ENCODE measurements around the gene TNFRSF8. TPM values are rescaled to one million over a fixed set of nuclear protein-coding genes. Genes with fewer than 3 reads are reported as not detected.

The TNFRSF8 gene
- total and polyA plus RNA-seq, 7 experiments from 2014 or later: 0.56 to 29.3 (median 4.0) TPM; not detected in 4

DNA sequence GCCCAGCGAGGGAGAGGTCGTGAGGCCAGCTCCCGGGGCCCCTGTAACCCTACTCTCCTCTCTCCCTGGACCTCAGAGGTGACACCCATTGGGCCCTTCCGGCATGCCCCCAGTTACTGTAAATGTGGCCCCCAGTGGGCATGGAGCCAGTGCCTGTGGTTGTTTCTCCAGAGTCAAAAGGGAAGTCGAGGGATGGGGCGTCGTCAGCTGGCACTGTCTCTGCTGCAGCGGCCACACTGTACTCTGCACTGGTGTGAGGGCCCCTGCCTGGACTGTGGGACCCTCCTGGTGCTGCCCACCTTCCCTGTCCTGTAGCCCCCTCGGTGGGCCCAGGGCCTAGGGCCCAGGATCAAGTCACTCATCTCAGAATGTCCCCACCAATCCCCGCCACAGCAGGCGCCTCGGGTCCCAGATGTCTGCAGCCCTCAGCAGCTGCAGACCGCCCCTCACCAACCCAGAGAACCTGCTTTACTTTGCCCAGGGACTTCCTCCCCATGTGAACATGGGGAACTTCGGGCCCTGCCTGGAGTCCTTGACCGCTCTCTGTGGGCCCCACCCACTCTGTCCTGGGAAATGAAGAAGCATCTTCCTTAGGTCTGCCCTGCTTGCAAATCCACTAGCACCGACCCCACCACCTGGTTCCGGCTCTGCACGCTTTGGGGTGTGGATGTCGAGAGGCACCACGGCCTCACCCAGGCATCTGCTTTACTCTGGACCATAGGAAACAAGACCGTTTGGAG lies 80.0 kb downstream of the TNFRSF8 start:
- H3K4me1 ChIP-seq (ENCODE audit: control insufficient read depth in 2 of 2, insufficient read depth in 2 of 2, low read length in 2 of 2): peaks cover 24 to 37% of the 10 kb centered on the region in 2 donors
- H3K27ac ChIP-seq (ENCODE audit: low read depth, low read length): no peak overlapping the region
- no peaks in the 10 kb centered on the region for H3K9me3 ChIP-seq (ENCODE audit: control insufficient read depth in 2 of 3, low read length in 3 of 3)
- peaks cover 0 to 1% (median 0%) of the 10 kb centered on the region in 11 donors for H3K9me3 Mint-ChIP-seq
- H3K27me3 Mint-ChIP-seq: no peaks in the 10 kb centered on the region
- H3K4me1 Mint-ChIP-seq: peaks cover 37 to 54% (median 46%) of the 10 kb centered on the region in 7 donors
- peak overlapping the region; percentile 76 to 94 (median 92) for H3K27ac Mint-ChIP-seq
- DNase-seq (no peak), ATAC-seq (peak; percentile 66)
- intact Hi-C loops (cut with micrococcal nuclease): no loop called here
- ChIA-PET CTCF (interaction anchor here (0.9 to 1.7 kb wide), 3 partner anchors 18 to 32 kb away, joined by 3 to 5 read pairs (median 4); no protein-coding TSS in a partner anchor), POLR2A (interaction anchor here (0.7 to 6.7 kb wide), 6 partner anchors 8 to 53 kb away, joined by 3 to 57 read pairs (median 4); no protein-coding TSS in a partner anchor)
- peaks cover 0 to 9% (median 0%) of the 10 kb centered on the region in 5 donors for H3K36me3 Mint-ChIP-seq
- H3K4me3 Mint-ChIP-seq: peak overlapping the region in 8 of 10 donors; percentile 1 to 69 (median 52)
- no peaks in the 10 kb centered on the region for H3K36me3 ChIP-seq (ENCODE audit: control insufficient read depth in 2 of 3, insufficient read depth in 3 of 3, low read length in 3 of 3)
- H3K27me3 ChIP-seq (ENCODE audit: control insufficient read depth in 2 of 2, insufficient read depth in 2 of 2, low read length in 2 of 2): no peaks in the 10 kb centered on the region
- no peak overlapping the region for H3K4me3 ChIP-seq (ENCODE audit: low read length)

DNA sequence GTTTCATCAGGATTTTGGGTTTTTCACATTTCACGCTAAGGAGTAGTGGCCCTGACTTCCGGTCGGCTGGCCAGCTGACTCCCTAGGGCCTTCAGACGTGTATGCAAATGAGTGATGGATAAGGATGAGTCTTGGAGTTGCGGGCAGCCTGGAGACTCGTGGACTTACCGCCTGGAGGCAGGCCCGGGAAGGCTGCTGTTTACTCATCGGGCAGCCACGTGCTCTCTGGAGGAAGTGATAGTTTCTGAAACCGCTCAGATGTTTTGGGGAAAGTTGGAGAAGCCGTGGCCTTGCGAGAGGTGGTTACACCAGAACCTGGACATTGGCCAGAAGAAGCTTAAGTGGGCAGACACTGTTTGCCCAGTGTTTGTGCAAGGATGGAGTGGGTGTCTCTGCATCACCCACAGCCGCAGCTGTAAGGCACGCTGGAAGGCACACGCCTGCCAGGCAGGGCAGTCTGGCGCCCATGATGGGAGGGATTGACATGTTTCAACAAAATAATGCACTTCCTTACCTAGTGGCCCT lies 80.6 kb downstream of the TNFRSF8 start:
- H3K4me1 Mint-ChIP-seq: peaks cover 41 to 60% (median 53%) of the 10 kb centered on the region in 7 donors
- H3K27ac ChIP-seq (ENCODE audit: low read depth, low read length): no peak overlapping the region
- peaks cover 0 to 9% (median 0%) of the 10 kb centered on the region in 5 donors for H3K36me3 Mint-ChIP-seq
- DNase-seq (peak in 1 of 9 donors; percentile 25), ATAC-seq (peak; percentile 78)
- CTCF ChIA-PET: interaction anchor here (0.9 kb wide), 2 partner anchors 18 to 32 kb away, joined by 3 to 4 read pairs; no protein-coding TSS in a partner anchor
- peaks cover 0 to 1% (median 0%) of the 10 kb centered on the region in 11 donors for H3K9me3 Mint-ChIP-seq
- intact Hi-C loops (cut with micrococcal nuclease): no loop called here
- no peaks in the 10 kb centered on the region for H3K27me3 Mint-ChIP-seq
- H3K27me3 ChIP-seq (ENCODE audit: control insufficient read depth in 2 of 2, insufficient read depth in 2 of 2, low read length in 2 of 2): no peaks in the 10 kb centered on the region
- peak overlapping the region; percentile 1 to 69 (median 45) for H3K4me3 Mint-ChIP-seq
- POLR2A ChIA-PET: interaction anchor here (0.8 to 1.5 kb wide), 4 partner anchors 12 to 53 kb away, joined by 3 to 4 read pairs (median 3); no protein-coding TSS in a partner anchor
- H3K9me3 ChIP-seq (ENCODE audit: control insufficient read depth in 2 of 3, low read length in 3 of 3): no peaks in the 10 kb centered on the region
- no peak overlapping the region for H3K4me3 ChIP-seq (ENCODE audit: low read length)
- no peaks in the 10 kb centered on the region for H3K36me3 ChIP-seq (ENCODE audit: control insufficient read depth in 2 of 3, insufficient read depth in 3 of 3, low read length in 3 of 3)
- H3K4me1 ChIP-seq (ENCODE audit: control insufficient read depth in 2 of 2, insufficient read depth in 2 of 2, low read length in 2 of 2): peaks cover 30 to 44% of the 10 kb centered on the region in 2 donors
- peak overlapping the region; percentile 77 to 94 (median 92) for H3K27ac Mint-ChIP-seq

DNA sequence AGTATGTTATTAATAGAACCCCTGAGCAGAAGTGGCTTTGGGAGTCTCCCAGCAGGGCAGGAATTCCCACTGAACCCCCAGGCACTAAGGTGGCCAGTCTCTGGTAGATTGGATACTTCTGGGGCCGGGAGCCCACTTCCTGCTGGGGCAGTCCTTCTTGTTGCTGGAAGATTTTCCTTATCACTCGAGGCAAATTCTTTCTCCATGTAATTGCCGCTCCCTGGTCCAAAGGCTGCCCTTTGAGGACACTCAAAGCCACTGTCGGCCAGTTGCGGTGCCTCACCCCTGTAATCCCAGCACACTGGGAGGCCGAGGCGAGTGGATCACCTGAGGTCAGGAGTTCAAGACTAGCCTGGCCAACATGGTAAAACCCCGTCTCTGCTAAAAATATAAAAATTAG lies 81.1 kb downstream of the TNFRSF8 start:
- Mint-ChIP-seq H3K36me3 (peaks cover 0 to 15% (median 0%) of the 10 kb centered on the region in 5 donors), H3K4me3 (peak overlapping the region in 4 of 10 donors; percentile 56 to 69 (median 60)), H3K27ac (peak overlapping the region; percentile 77 to 94 (median 92)), H3K9me3 (peaks cover 0 to 2% (median 0%) of the 10 kb centered on the region in 11 donors), H3K4me1 (peaks cover 47 to 63% (median 58%) of the 10 kb centered on the region in 7 donors), H3K27me3 (no peaks in the 10 kb centered on the region)
- H3K27me3 ChIP-seq (ENCODE audit: control insufficient read depth in 2 of 2, insufficient read depth in 2 of 2, low read length in 2 of 2): no peaks in the 10 kb centered on the region
- no peak overlapping the region for H3K27ac ChIP-seq (ENCODE audit: low read depth, low read length)
- ChIA-PET CTCF (interaction anchor here (0.9 to 1.3 kb wide), 3 partner anchors 13 to 31 kb away, joined by 3 to 4 read pairs (median 3); no protein-coding TSS in a partner anchor), POLR2A (interaction anchor here (0.8 to 1.5 kb wide), 3 partner anchors 13 to 52 kb away, joined by 3 to 4 read pairs (median 3); no protein-coding TSS in a partner anchor)
- peaks cover 36 to 49% of the 10 kb centered on the region in 2 donors for H3K4me1 ChIP-seq (ENCODE audit: control insufficient read depth in 2 of 2, insufficient read depth in 2 of 2, low read length in 2 of 2)
- no peaks in the 10 kb centered on the region for H3K9me3 ChIP-seq (ENCODE audit: control insufficient read depth in 2 of 3, low read length in 3 of 3)
- intact Hi-C loops (cut with micrococcal nuclease): no loop called here
- ATAC-seq (no peak), DNase-seq (no peak)
- no peaks in the 10 kb centered on the region for H3K36me3 ChIP-seq (ENCODE audit: control insufficient read depth in 2 of 3, insufficient read depth in 3 of 3, low read length in 3 of 3)
- H3K4me3 ChIP-seq (ENCODE audit: low read length): no peak overlapping the region

DNA sequence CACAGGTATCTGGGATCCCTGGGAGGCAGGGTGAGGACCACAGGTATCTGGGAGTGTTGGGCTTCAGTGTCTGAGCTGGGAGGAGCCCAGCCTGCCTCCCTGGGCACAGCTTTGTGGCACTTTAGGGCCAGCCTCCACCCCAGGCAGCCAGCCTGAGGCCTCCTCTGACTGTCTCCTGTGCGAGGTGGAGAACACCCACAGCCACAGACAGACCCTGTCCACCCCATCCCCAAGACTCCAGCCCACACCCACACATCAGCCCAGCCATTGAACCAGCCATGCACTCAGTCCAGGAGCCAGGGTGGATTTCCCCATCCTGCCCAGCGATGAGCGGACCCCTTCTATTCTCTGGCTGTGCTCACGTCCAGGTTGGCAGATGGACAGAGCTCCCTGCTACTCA lies 81.9 kb downstream of the TNFRSF8 start:
- Mint-ChIP-seq H3K9me3 (peaks cover 0 to 8% (median 1%) of the 10 kb centered on the region in 11 donors), H3K36me3 (peaks cover 0 to 20% (median 0%) of the 10 kb centered on the region in 5 donors), H3K27ac (peak overlapping the region in 7 of 9 donors; percentile 36 to 94 (median 65)), H3K27me3 (no peaks in the 10 kb centered on the region), H3K4me3 (no peak overlapping the region), H3K4me1 (peaks cover 49 to 69% (median 65%) of the 10 kb centered on the region in 7 donors)
- DNase-seq: no peak
- ChIA-PET CTCF (interaction anchor here (0.8 to 1.3 kb wide), 3 partner anchors 12 to 65 kb away, joined by 3 to 4 read pairs (median 3); no protein-coding TSS in a partner anchor), POLR2A (interaction anchor here (0.6 to 1.5 kb wide), 2 partner anchors 10 to 33 kb away, joined by 3 read pairs; no protein-coding TSS in a partner anchor)
- no peak overlapping the region for H3K27ac ChIP-seq (ENCODE audit: low read depth, low read length)
- ATAC-seq: no peak
- H3K4me1 ChIP-seq (ENCODE audit: control insufficient read depth in 2 of 2, insufficient read depth in 2 of 2, low read length in 2 of 2): peaks cover 43 to 56% of the 10 kb centered on the region in 2 donors
- H3K9me3 ChIP-seq (ENCODE audit: control insufficient read depth in 2 of 3, low read length in 3 of 3): no peaks in the 10 kb centered on the region
- H3K4me3 ChIP-seq (ENCODE audit: low read length): no peak overlapping the region
- intact Hi-C loops (cut with micrococcal nuclease): no loop called here
- no peaks in the 10 kb centered on the region for H3K36me3 ChIP-seq (ENCODE audit: control insufficient read depth in 2 of 3, insufficient read depth in 3 of 3, low read length in 3 of 3)
- H3K27me3 ChIP-seq (ENCODE audit: control insufficient read depth in 2 of 2, insufficient read depth in 2 of 2, low read length in 2 of 2): no peaks in the 10 kb centered on the region

DNA sequence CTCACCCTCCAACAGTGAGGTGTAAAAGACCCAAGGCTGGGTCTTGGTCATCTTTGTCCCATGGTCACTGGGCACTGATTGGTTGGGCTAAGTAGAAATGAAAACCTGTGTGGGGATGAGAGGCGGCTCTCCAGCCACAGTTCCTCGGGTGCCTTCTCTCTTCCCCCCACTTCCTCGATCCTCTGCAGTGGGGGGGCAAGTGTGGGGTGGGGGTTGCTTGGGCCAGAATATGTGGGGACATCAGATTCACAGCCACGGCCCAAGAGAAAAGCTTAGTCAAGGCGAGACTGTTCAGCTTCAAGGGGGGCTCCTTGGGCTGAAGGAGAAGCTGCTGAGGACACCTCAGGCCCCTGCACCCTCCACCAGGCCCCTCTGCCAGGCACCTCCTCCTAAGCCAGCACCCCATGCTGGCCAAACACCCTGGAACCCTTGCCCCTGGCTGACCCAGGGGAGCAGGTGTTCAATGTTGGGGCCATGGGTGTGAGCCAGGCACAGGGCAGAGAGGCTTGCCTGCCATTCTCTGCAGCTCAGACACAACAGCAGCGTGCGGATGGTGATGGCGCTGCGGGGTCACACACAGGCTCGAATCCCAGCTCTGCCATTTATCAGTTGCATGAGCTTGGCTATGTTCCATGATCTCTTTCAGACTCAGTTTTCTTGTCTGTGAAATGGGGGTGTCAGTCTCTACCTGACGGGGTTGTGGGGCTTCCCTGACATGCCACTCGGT lies 82.7 kb downstream of the TNFRSF8 start:
- intact Hi-C loops (cut with micrococcal nuclease): loop anchor here in 1 of 2 donors (2.0 kb wide), 1 partner anchor 15 kb away; no protein-coding TSS in a partner anchor
- Mint-ChIP-seq H3K4me3 (peak overlapping the region in 2 of 10 donors; percentile 14 to 46), H3K27ac (peak overlapping the region; percentile 36 to 99 (median 92)), H3K36me3 (peaks cover 0 to 24% (median 0%) of the 10 kb centered on the region in 5 donors), H3K9me3 (peaks cover 0 to 11% (median 2%) of the 10 kb centered on the region in 11 donors), H3K4me1 (peaks cover 55 to 78% (median 74%) of the 10 kb centered on the region in 7 donors), H3K27me3 (no peaks in the 10 kb centered on the region)
- H3K27ac ChIP-seq (ENCODE audit: low read depth, low read length): no peak overlapping the region
- no peaks in the 10 kb centered on the region for H3K27me3 ChIP-seq (ENCODE audit: control insufficient read depth in 2 of 2, insufficient read depth in 2 of 2, low read length in 2 of 2)
- no peak for DNase-seq
- H3K9me3 ChIP-seq (ENCODE audit: control insufficient read depth in 2 of 3, low read length in 3 of 3): no peaks in the 10 kb centered on the region
- H3K4me3 ChIP-seq (ENCODE audit: low read length): no peak overlapping the region
- peaks cover 51 to 65% of the 10 kb centered on the region in 2 donors for H3K4me1 ChIP-seq (ENCODE audit: control insufficient read depth in 2 of 2, insufficient read depth in 2 of 2, low read length in 2 of 2)
- CTCF ChIA-PET: interaction anchor here (1.3 to 6.0 kb wide), 3 partner anchors 11 to 65 kb away, joined by 3 to 45 read pairs (median 4); no protein-coding TSS in a partner anchor
- no peaks in the 10 kb centered on the region for H3K36me3 ChIP-seq (ENCODE audit: control insufficient read depth in 2 of 3, insufficient read depth in 3 of 3, low read length in 3 of 3)
- POLR2A ChIA-PET: interaction anchor here (0.6 to 1.2 kb wide), 2 partner anchors 9 to 20 kb away, joined by 3 to 8 read pairs; partner anchors contain the start of gene TNFRSF1B
- no peak for ATAC-seq

Data from naive thymus-derived CD4-positive, alpha-beta T cell (primary cell).